GM18526 (cell line): Measurements from ENCODE around the gene KLF16.

ENCODE experiments used
- POLR2A ChIP-seq: IDR thresholded peaks from 3 replicates; pipeline ENCODE4 v1.6.1; 2011; ENCODE audit not compliant: insufficient read length; ENCODE audit errors: extremely low read depth

Gene KLF16

DNA sequence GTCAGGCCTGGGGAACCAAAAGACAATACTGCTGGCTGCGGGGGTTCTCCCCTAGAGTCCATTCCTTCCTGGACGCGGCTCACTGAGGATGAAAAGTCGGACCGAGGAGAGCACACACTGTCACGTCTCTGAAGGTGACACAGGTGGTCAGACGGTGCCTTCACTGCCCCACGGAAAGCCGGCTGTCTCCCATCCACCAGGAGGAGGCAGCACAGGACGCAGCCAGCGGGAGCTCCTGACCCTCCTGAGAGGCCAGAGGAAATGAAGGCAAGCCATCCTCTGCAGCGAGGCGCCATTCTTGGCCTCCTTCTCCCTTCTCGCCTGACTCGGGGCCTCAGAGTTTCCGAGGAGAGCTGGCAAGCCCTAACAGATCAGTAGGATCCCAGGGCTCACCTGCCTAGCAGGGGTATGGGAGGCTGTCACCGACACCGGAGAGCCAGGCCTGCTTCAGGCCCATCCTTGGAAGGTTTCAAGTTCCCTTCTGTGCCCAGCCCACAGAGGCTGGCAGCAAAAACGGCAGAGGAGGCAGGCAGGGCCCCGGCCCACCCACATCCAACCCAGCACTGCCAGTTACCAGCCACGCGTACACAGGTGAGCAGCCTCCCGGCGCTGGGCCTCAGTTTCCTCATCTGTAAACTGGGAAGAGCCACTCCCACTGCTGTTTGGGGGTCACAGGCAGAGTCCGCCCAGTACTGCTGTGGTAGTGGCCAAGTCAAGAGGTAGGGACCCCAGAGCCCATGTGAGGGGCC is 19.6 kb downstream of the KLF16 start:
- TF ChIP-seq POLR2A: no peak

DNA sequence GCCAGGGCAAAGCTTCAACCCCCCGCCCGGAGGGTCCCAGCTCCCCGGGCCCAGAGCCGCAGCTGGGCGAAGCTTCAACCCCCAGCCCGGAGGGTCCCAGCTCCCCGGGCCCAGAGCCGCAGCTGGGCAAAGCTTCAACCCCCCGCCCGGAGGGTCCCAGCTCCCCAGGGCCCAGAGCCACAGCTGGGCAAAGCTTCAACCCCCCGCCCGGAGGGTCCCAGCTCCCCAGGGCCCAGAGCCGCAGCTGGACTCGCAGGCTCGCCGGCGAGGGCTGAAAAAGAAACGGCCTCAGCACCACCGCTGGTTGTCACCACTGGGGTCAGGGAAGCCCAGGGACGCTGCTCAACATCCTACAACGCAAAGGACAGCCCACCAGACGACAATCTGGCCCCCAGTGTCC is 20.3 kb downstream of the KLF16 start:
- no peak for TF ChIP-seq POLR2A

DNA sequence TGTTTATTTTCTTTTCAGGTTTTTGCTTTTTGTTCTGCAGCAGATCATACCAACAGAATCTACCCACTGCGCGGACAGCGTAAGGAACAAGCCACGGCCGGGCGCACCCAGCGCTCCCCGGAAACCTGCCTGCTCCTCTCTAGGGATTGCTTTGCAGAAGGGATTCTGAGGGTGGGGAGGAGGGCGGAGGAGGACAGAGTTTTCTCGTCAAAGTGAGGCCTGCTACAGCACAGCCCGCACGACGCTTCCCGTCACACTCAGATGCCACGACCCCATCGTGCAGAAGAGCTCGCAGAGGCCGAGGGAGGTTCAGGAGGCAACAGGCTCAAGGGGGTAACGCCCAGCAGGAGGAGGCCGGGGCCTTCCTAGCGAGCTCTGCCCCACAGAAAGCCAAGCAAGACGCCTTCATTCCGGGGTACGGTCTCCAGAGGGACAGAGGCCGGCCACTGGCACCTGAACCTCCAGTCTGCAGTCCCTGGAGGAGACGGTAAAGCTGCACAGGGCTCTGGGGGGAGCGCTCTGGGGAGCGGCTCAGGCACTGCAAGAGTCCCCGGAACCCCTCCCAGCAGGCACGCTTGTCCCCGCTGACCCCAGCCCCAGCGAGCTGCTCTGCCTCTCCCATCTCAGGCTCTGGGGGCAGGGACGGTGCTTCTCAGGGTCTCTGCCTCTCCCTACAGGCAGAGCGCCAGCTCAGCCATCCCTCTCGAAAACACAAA is 22.0 kb downstream of the KLF16 start:
- no peak for TF ChIP-seq POLR2A

DNA sequence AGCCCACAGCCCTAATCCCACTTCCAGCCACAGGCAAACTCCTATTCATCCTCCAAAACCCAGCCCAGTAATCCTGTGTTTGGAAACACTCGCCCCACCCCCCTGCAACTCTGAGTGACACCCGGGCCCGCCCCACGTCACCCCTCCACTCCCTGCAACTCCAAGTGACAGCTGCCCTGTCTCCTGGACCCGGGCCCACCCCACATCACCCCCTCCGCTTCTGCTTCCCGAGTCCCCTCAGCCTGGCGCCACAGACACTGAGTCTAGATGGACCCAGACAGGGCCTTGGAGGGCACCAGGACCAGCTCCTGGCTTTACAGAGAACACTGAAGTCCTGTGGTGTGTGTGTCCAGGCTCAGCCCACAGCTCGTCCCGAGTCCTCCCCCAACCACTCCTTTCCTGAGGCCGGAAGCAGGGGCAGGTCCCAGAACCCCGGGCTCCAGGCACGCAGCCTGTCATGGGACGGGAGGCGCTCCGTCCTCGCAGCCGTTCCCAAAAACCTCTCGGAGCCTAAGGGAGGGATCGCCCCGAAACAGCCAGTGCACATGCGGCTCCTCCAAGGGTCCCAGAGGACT is 22.8 kb downstream of the KLF16 start:
- TF ChIP-seq POLR2A: no peak

DNA sequence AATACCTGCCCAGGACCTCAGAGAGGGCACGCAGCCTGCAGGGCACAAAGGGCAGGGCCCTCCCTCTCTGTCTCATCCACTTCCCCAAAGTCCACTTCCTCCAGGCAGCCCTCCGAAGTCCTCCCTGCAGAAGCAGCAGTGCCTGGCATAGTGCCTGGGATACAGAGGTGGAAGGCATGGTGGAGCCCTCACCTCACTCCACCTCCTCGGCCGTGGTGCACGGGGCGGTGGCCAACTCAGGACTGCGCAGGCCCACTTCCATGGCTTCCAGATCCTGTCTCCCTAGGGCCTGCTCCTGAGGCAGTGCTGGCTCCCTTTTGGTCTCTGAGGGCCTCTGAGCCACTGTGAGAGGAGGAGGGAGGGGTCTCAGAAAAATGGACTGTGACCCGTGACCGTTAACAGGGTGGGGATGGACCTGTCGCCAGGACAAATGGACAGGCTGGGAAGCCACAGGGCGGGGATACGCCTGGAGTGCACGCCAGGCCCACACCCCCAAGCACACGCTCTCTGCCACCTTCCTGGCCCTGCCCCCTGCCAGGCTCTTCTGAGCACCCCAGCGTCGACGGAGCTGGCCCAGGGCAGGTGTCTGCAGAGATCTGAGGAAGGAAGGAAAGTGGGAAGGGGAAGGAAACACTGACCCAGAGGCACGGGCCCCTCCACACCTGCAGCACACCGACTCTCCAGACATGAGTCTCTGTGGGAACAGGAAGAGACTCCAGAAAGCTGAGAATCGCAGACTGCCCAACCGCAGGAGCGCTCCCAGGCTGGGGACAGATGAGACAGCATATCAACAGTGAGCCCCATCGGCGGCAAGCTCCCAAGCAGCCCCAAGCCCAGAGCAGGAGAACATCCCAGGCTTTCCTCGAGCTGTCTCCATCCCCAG is 23.5 kb downstream of the KLF16 start:
- no peak for TF ChIP-seq POLR2A

DNA sequence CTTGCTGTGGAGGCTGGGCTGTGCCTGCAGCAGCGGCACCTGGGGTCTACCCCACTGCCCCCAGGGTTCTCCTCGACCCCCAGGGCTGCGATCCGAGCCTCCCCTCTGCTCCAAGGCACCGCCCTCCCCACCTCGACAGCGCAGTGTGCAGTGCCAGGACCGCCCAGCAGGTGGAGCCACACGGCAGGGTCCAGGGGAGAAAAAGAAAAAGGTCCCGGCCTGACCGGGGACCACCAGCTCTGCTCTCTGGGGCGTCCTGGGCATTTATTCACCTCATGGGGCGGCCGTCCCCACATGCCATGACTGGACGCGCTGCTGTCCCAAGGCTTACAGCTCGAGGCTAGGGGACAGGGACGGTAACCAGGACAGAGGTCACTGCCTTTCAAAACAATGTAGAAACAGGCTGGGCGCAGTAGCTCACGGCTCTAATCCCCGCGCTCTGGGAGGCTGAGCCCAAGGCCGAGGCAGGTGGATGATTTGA is 25.7 kb downstream of the KLF16 start:
- TF ChIP-seq POLR2A: no peak

DNA sequence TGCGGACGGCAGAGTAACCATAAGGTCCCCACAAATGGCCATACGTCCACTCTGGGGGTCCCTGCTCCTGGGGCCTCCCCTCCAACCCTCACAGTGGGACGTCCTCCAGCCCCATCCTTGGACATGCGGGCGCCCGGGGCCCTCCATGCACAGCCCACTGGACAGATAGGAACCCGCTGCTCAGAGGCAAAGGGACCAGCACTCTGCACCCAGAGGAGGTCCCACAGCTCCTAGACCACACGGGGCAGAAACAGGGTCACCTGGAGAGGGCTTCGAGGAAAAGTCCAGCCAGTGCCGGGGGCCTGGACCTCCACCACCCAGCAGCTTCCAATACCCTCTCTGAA is 26.2 kb downstream of the KLF16 start:
- no peak for TF ChIP-seq POLR2A

DNA sequence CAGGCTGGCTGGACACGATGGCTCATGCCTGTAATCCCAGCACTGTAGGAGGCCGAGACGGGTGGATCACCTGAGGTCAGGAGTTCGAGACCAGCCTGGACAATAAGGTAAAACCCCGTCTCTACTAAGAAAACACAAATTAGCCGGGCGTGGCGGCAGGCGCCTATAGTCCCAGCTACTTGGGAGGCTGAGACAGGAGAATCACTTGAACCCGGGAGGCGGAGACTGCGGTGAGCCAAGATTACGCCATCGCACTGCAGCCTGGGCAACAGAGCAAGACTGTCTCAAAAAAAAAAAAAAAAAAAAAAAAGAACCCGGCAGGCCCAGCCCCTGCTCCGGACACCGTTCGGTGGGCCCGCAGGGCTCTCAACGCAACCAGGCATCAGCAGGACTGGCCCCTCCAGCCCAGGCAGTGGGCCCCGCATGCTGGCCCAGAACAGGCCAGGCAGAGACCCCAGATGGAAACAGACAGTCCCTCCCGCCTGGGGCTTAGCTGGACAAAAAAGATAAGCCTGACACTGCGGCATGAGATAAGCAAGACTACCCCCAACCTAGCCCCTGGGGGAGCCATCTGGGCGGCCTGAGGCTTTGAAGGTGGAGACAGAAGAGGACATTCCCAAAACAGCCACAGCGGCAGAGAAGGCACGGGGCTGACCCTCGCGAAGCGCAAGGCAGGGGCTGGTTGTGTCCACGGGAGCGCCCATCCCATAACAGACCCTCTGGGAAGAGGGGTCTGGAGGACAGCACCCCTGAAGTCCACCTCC is 26.7 kb downstream of the KLF16 start:
- no peak for TF ChIP-seq POLR2A

DNA sequence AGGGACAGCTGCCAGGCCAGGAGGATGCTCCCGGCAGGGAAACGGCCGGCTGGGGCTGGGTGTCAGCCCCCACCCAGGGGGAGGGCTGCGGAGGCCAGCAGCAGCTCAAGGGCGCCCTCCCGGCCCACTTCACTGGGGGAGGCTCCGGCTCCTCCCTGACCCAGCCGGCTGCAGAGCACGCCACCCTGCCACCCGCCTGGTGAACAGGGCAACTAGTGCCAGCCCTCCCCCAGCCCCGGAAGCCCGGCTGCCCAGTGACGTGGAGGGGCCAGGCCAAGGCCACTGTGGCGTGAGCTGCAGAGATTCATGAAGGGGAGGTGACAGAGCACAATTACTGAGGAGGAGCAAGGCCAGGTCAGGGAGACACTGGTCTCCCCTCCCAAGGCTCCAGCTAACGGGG is 29.8 kb downstream of the KLF16 start:
- no peak for TF ChIP-seq POLR2A

DNA sequence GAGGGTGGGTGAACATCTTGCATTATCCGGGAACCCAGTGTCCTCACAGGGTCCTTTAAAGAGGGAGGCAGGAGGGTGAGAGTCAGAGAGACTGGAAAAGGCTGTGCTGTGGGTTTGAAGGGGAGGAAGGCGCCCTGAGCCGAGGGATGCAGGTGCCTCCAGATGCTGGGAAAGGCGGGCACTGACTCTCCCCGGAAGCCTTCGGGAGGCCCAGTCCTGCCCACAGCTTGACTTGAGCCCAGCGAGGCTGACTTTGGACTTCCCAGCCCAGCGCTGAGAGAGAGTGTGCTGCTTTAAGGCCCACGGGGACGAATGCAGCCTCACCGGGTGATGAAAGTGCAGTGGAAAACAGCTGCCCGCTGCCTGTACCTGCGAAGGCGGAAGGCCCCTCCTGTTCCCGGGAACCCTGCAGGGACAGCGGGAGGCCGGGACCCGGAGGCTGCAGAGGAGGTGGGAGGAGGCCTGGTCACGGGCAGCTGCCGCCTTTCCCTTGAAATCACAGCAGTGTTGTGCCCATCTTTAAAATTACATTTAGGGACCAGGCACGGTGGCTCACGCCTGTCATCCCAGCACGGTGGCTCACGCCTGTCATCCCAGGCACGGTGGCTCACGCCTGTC is 31.2 kb downstream of the KLF16 start:
- TF ChIP-seq POLR2A: no peak

DNA sequence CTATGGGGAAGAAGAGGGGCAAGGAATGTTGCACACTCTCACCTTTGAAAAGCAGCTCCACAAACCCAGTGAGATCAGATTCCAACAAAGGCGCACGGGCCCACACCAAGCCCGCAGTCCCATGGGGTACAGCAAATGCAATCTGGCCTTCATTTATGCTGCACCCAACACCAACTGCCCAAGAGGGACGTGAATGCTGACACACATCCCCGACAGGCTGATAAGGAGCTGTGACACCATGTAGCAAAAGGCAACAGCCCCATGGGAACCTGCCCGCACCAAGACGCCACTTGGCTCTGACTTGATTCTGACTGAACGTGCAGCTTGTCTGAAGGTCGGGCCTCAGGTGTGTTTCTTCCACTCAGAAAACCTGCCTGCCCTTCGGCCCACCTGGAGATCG is 32.4 kb downstream of the KLF16 start:
- no peak for TF ChIP-seq POLR2A

DNA sequence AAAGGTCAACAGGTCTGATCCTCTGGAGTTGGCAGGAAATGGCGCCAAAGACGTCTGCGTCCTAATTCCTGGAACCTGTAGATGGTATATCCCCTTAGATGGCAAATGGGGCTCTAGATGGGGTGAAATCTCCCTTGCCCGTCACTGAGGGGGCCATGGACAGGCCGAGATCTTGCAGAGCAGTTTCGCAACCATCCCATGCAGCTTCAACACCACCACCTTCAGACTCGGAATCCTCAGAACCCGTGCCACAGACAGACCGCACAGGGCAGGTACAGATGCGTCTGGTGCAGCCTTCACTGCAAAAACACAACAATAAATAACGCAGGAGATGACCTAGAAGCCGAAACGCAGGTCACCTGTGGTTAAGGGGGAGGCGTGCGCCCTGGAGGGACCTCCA is 32.8 kb downstream of the KLF16 start:
- TF ChIP-seq POLR2A: no peak

DNA sequence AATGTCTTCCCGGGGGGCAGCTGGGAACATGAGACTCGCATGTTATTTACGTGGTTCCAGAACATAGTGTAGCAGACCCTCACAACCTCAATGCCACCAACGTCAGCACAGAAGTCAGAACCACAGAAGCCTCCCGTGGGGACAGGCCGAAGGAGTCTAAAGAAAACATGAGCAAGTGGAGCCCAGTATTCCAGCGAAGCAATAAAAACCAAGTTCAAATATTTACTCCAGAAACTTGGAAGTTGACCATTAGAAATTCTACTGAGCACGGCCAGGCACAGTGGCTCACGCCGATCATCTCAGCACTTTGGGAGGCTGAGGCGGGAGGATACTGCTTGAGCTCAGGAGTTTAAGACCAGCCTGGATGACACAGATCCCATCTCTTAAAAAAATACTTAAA is 33.4 kb downstream of the KLF16 start:
- TF ChIP-seq POLR2A: no peak
